IMR-90 (cell line): ENCODE data around the gene FAM20C. TPM values are rescaled to one million over a fixed set of nuclear protein-coding genes. Genes with fewer than 3 reads are reported as not detected.
A peak's percentile ranks its signal among the peaks of the same experiment; 100 is the strongest.

ENCODE experiments used
- ATAC-seq: fragments of 200-7000 bp; cut with Tn5 transposase; 2 replicates; pipeline ENCODE4 v1.9.1; 2020; ENCODE audit warnings: low read depth, mild to moderate bottlenecking, moderate library complexity
- BruUV-seq: library from RNA; stranded (reverse); fragments of 400-500 nt; replicated peaks from 2 replicates; lab custom pipeline; 2021; lab: Mats Ljungman, UMichigan
- CTCF ChIA-PET: fragments of 300-600 bp; formaldehyde crosslinking; extraction: SDS; loops from one replicate; lab custom pipeline; 2021; ENCODE audit warnings: antibody characterized with exemption; lab: Yijun Ruan, JAX
- POLR2A ChIA-PET: fragments of 300-600 bp; sonication (Branson Sonifier 250); formaldehyde crosslinking; loops from one replicate; lab custom pipeline; 2022; ENCODE audit warnings: antibody characterized with exemption; ENCODE audit not compliant: unreplicated experiment; lab: Charles Lee
- DNase-seq: peaks from one replicate; pipeline ENCODE4 v3.0.0; 2013
- H2AFZ ChIP-seq: replicated peaks from 2 replicates; pipeline ENCODE3; 2013; ENCODE audit warnings: low read length, mild to moderate bottlenecking; ENCODE audit not compliant: poor library complexity
- H2AK5ac ChIP-seq: 2 replicates; pipeline ENCODE4 v1.6.1; 2013; ENCODE audit warnings: low read depth, low read length, inconsistent platforms
- H2AK9ac ChIP-seq: replicated peaks from 2 replicates; pipeline ENCODE3; 2013; ENCODE audit warnings: mild to moderate bottlenecking, low read depth, low read length, moderate library complexity; ENCODE audit not compliant: poor library complexity
- H2BK120ac ChIP-seq: 2 replicates; pipeline ENCODE4 v1.6.1; 2013; ENCODE audit warnings: low read depth, low read length, inconsistent platforms
- H2BK15ac ChIP-seq: 3 replicates; pipeline ENCODE4 v1.6.1; 2013; ENCODE audit warnings: low read depth, low read length, inconsistent platforms
- H2BK20ac ChIP-seq: 2 replicates; pipeline ENCODE4 v1.6.1; 2013; ENCODE audit warnings: low read depth, mild to moderate bottlenecking, inconsistent platforms, low read length, moderate library complexity
- H2BK5ac ChIP-seq: 2 replicates; pipeline ENCODE4 v1.6.1; 2013; ENCODE audit warnings: mild to moderate bottlenecking, low read depth, low read length, inconsistent platforms; ENCODE audit not compliant: poor library complexity, severe bottlenecking
- H3K14ac ChIP-seq: replicated peaks from 2 replicates; pipeline ENCODE4 v1.6.1; 2013; ENCODE audit warnings: low read depth, low read length, inconsistent platforms
- H3K18ac ChIP-seq: 2 replicates; pipeline ENCODE4 v1.6.1; 2013; ENCODE audit warnings: low read depth, low read length, control low read depth
- H3K23ac ChIP-seq: 2 replicates; pipeline ENCODE4 v1.6.1; 2013; ENCODE audit warnings: low read depth, low read length, inconsistent platforms
- H3K27ac ChIP-seq: 2 replicates; pipeline ENCODE4 v1.5.1; 2013; ENCODE audit warnings: mild to moderate bottlenecking, control low read depth, low read length; ENCODE audit not compliant: insufficient read depth
- H3K27me3 ChIP-seq: 2 replicates; pipeline ENCODE4 v1.6.1; 2013; ENCODE audit warnings: low read length; ENCODE audit not compliant: control insufficient read depth, insufficient read depth
- H3K36me3 ChIP-seq: 2 replicates; pipeline ENCODE4 v1.6.1; 2013; ENCODE audit warnings: low read length, mixed read lengths; ENCODE audit not compliant: control insufficient read depth, insufficient read depth
- H3K4ac ChIP-seq: 2 replicates; pipeline ENCODE4 v1.6.1; 2013; ENCODE audit warnings: low read depth, low read length, inconsistent platforms
- H3K4me1 ChIP-seq: 2 replicates; pipeline ENCODE4 v1.6.1; 2013; ENCODE audit warnings: low read length, mixed read lengths; ENCODE audit not compliant: control insufficient read depth, insufficient read depth
- H3K4me2 ChIP-seq: 2 replicates; pipeline ENCODE4 v1.6.1; 2013; ENCODE audit warnings: low read depth, mild to moderate bottlenecking, control low read depth, low read length, moderate library complexity
- H3K4me3 ChIP-seq: 2 replicates; pipeline ENCODE4 v1.5.1; 2013; ENCODE audit warnings: low read depth, mild to moderate bottlenecking, control low read depth, low read length, moderate library complexity; ENCODE audit not compliant: insufficient read depth
- H3K56ac ChIP-seq: 2 replicates; pipeline ENCODE4 v1.6.1; 2013; ENCODE audit warnings: low read length, inconsistent platforms; ENCODE audit not compliant: insufficient read depth; ENCODE audit errors: extremely low read depth
- H3K79me1 ChIP-seq, 2 experiments: 2 replicates each; pipeline ENCODE4 v1.6.1; 2013; ENCODE audit warnings: low read length in 2 of 2, inconsistent platforms in 1 of 2, low read depth in 1 of 2
- H3K9ac ChIP-seq: 2 replicates; pipeline ENCODE4 v1.6.1; 2013; ENCODE audit warnings: low read depth, low read length, control low read depth
- H3K9me1 ChIP-seq: 2 replicates; pipeline ENCODE4 v1.6.1; 2013; ENCODE audit warnings: low read length, inconsistent platforms; ENCODE audit not compliant: insufficient read depth
- H3K9me3 ChIP-seq: 2 replicates; pipeline ENCODE4 v1.6.1; 2013; ENCODE audit warnings: low read length; ENCODE audit not compliant: control insufficient read depth, insufficient read depth
- H4K20me1 ChIP-seq: 2 replicates; pipeline ENCODE4 v1.6.1; 2013; ENCODE audit warnings: low read length, inconsistent platforms; ENCODE audit not compliant: insufficient read depth
- H4K5ac ChIP-seq: 2 replicates; pipeline ENCODE4 v1.6.1; 2013; ENCODE audit warnings: mild to moderate bottlenecking, low read depth, low read length, control low read depth
- H4K8ac ChIP-seq, 2 experiments: 2 replicates each; pipeline ENCODE4 v1.6.1; 2013; ENCODE audit warnings: low read depth in 2 of 2, low read length in 2 of 2, control low read depth in 1 of 2, inconsistent platforms in 1 of 2
- H4K91ac ChIP-seq: 2 replicates; pipeline ENCODE4 v1.6.1; 2013; ENCODE audit warnings: low read depth, low read length, inconsistent platforms; ENCODE audit not compliant: insufficient read depth
- BHLHE40 ChIP-seq: fragments of 150-350 bp; IDR thresholded peaks from 2 replicates; pipeline ENCODE4 v1.6.1; 2016; ENCODE audit warnings: mild to moderate bottlenecking, low read depth, low read length
- CEBPB ChIP-seq: IDR thresholded peaks from 2 replicates; pipeline ENCODE4 v1.6.1; 2012; ENCODE audit warnings: low read depth, low read length, improper control_type of control experiment
- CTCF ChIP-seq: conservative IDR thresholded peaks from 2 replicates; pipeline ENCODE4 v1.5.1; 2012; ENCODE audit warnings: mild to moderate bottlenecking, low read depth, low read length, improper control_type of control experiment
- ELK1 ChIP-seq: fragments of 150-350 bp; IDR thresholded peaks from 2 replicates; pipeline ENCODE4 v1.6.1; 2016; ENCODE audit warnings: low read depth, mild to moderate bottlenecking, low read length, moderate library complexity, borderline replicate concordance
- FOS ChIP-seq: fragments of 150-350 bp; IDR thresholded peaks from 2 replicates; pipeline ENCODE4 v1.6.1; 2016; ENCODE audit warnings: low read depth, low read length
- MXI1 ChIP-seq: IDR thresholded peaks from 2 replicates; pipeline ENCODE4 v1.6.1; 2012; ENCODE audit warnings: low read depth, mild to moderate bottlenecking, low read length, moderate library complexity, borderline replicate concordance
- RCOR1 ChIP-seq: IDR thresholded peaks from 2 replicates; pipeline ENCODE4 v1.6.1; 2012; ENCODE audit warnings: mild to moderate bottlenecking, low read length, improper control_type of control experiment; ENCODE audit not compliant: insufficient replicate concordance
- SMC3 ChIP-seq: fragments of 150-350 bp; IDR thresholded peaks from 2 replicates; pipeline ENCODE4 v1.6.1; 2016; ENCODE audit warnings: low read depth, mild to moderate bottlenecking, antibody characterized with exemption, low read length, moderate library complexity
- WGBS, 2 experiments: methylation state at CpG; one replicate each; pipeline versions ENCODE4 v1.1.5 to v1.1.7; 2013; ENCODE audit warnings: missing lambda C conversion rate in 2 of 2; ENCODE audit not compliant: insufficient read length in 1 of 2; ENCODE audit errors: extremely low coverage in 2 of 2; 5-methylcytosine and 5-hydroxymethylcytosine counted together
- dilution Hi-C: fragments of 300-500 bp; cut with HindIII; formaldehyde crosslinking; loops from one replicate; pipeline ENCODE4 v1.14.3; 2018; ENCODE audit warnings: low sequenced_read_pairs; ENCODE audit not compliant: unreplicated experiment
- in situ Hi-C: fragments of 300-500 bp; cut with MboI; formaldehyde crosslinking; loops from 3 replicates; pipeline ENCODE4 v1.14.3; 2019; ENCODE audit warnings: low sequenced_read_pairs, inconsistent platforms, mixed read lengths
- intact Hi-C: fragments of 100-400 bp; cut with micrococcal nuclease; formaldehyde crosslinking; loops from 2 replicates; pipeline ENCODE4 v1.10.0; 2022
- polyA plus RNA-seq, 3 experiments: library from polyadenylated mRNA; depleted of rRNA; stranded (reverse); fragments of >200 nt; gene quantifications; 2 replicates each; pipeline ENCODE4 v1.2.3, GENCODE V29; 2012; ENCODE audit warnings: low replicate concordance in 1 of 3
- total RNA-seq: library from RNA; depleted of rRNA; stranded (reverse); fragments of >200 nt; gene quantifications from 2 replicates; pipeline ENCODE4 v1.2.3, GENCODE V29; 2012

FAM20C gene
- total and polyA plus RNA-seq, 2 of the 4 experiments (the other 2 are of a cell fraction), result 7.7 to 36.6 TPM

- Histone ChIP-seq H4K91ac (peak overlapping the region; percentile 94), H4K20me1 (peaks cover 4% of the 10 kb centered on the region), H3K27ac (peak overlapping the region; percentile 97), H3K36me3 (peaks cover 30% of the 10 kb centered on the region), H3K18ac (peak overlapping the region; percentile 78), H2BK20ac (peak overlapping the region; percentile 52), H2AFZ (peak overlapping the region; percentile 73), H3K4me1 (peaks cover 72% of the 10 kb centered on the region), H3K79me1 (peaks cover 39 to 76% of the 10 kb centered on the region in 2 experiments), H3K4me3 (no peak overlapping the region), H3K4me2 (peak overlapping the region; percentile 31), H4K5ac (peak overlapping the region; percentile 44), H2AK5ac (peak overlapping the region; percentile 100), H3K4ac (peak overlapping the region; percentile 89), H4K8ac (peak overlapping the region; percentile 5 to 58; a peak in 3 of 4 replicates), H3K56ac (peak overlapping the region; percentile 31; the same call in 1 of the 2 replicates), H3K23ac (peak overlapping the region; percentile 47), H3K14ac (peak overlapping the region; percentile 40; the same call in 1 of the 2 replicates), H3K27me3 (no peaks in the 10 kb centered on the region), H3K9ac (peak overlapping the region; percentile 59), H2BK15ac (peak overlapping the region; percentile 73; the same call in 1 of the 3 replicates), H2BK5ac (peak overlapping the region; percentile 91), H2AK9ac (peak overlapping the region; percentile 62), H3K9me1 (peaks cover 33% of the 10 kb centered on the region), H2BK120ac (peak overlapping the region; percentile 96), H3K9me3 (no peaks in the 10 kb centered on the region)
- DNase-seq (peak; percentile 97), ATAC-seq (peak; percentile 77)
- WGBS, 2 experiments, result 24% methylated on average over 12 of the region's 29 CpGs; no CpG with 5 or more reads in 1 of the 2 experiments
- intact Hi-C loops (loop anchor here (1.0 kb wide), 1 partner anchor 35 kb away; no protein-coding TSS in a partner anchor), in situ Hi-C loops (no loop called here), dilution Hi-C loops (no loop called here)
- BruUV-seq, result no TSS peak
- TF ChIP-seq FOS (peak; percentile 24; the same call in 1 of the 2 replicates), MXI1 (peak; percentile 90), BHLHE40 (peak; percentile 91), RCOR1 (peak; percentile 45), CTCF (0 out of 2 replicates have a peak, but pooled peaks have one; percentile 18), ELK1 (no peak), SMC3 (peak; percentile 2; the same call in 1 of the 2 replicates), CEBPB (no peak; the same call in 1 of the 2 replicates)
- POLR2A ChIA-PET, result no interaction called here
- CTCF ChIA-PET, result interaction anchor here (0.6 kb wide), 1 partner anchor 20 kb away, joined by 3 read pairs; no protein-coding TSS in a partner anchor
Observed at GRCh38 chr7:229184-229964, 37.0 kb downstream of the FAM20C start.
